HEK293 (cell line): Measurements from ENCODE around the gene HMCN2.

ENCODE experiments used
- CTCF ChIA-PET: fragments of 350-600 bp; formaldehyde crosslinking; extraction: SDS; loops from one replicate; lab custom pipeline; 2021; ENCODE audit warnings: antibody characterized with exemption; lab: Yijun Ruan, JAX
- POLR2A ChIA-PET: fragments of 300-600 bp; formaldehyde crosslinking; extraction: SDS; loops from one replicate; lab custom pipeline; 2020; ENCODE audit warnings: antibody characterized with exemption, inconsistent platforms; lab: Yijun Ruan, JAX
- H3K27ac ChIP-seq: fragments of 200-500 bp; sonication (Bioruptor generic); 2 replicates; pipeline ENCODE4 v1.5.1; 2014; ENCODE audit warnings: low read depth, low read length, control low read depth, inconsistent platforms; ENCODE audit errors: extremely low read depth
- H3K36me3 ChIP-seq, 2 experiments: fragments of 200-500 bp in 1 of 2; sonication (Bioruptor generic) in 1 of 2; 1 replicate in 1 of 2; 2 replicates in 1 of 2; pipeline ENCODE4 v1.5.1; 2014 to 2017; ENCODE audit warnings: inconsistent platforms in 2 of 2, low read length in 2 of 2; ENCODE audit not compliant: control insufficient read depth in 2 of 2, insufficient read depth in 1 of 2
- H3K4me1 ChIP-seq: fragments of 200-500 bp; sonication (Bioruptor generic); 2 replicates; pipeline ENCODE4 v1.5.1; 2014; ENCODE audit warnings: mild to moderate bottlenecking, low read length, inconsistent platforms; ENCODE audit not compliant: control insufficient read depth, insufficient read depth
- H3K4me3 ChIP-seq: 2 replicates; pipeline ENCODE4 v1.5.1; 2011; ENCODE audit warnings: low read depth, mild to moderate bottlenecking, control low read depth, low read length, moderate library complexity
- H3K9me3 ChIP-seq: fragments of 200-500 bp; sonication (Bioruptor generic); 2 replicates; pipeline ENCODE4 v1.5.1; 2014; ENCODE audit warnings: low read depth, low read length, inconsistent platforms; ENCODE audit not compliant: control insufficient read depth, insufficient read depth
- GLI4 ChIP-seq: fragments of 450-650 bp; formaldehyde crosslinking; IDR thresholded peaks from 2 replicates; pipeline ENCODE4 v1.5.1; 2016; ENCODE audit warnings: missing biosample characterization, missing genetic modification characterization
- HOXC10 ChIP-seq: sonication (generic); formaldehyde crosslinking; IDR thresholded peaks from 2 replicates; pipeline ENCODE4 v1.8.1; 2023; ENCODE audit warnings: mild to moderate bottlenecking, missing genetic modification reagents
- KLF1 ChIP-seq: fragments of 450-650 bp; formaldehyde crosslinking; IDR thresholded peaks from 2 replicates; pipeline ENCODE4 v1.5.1; 2016; ENCODE audit warnings: missing biosample characterization, missing genetic modification characterization
- KLF16 ChIP-seq: fragments of 450-650 bp; formaldehyde crosslinking; IDR thresholded peaks from 2 replicates; pipeline ENCODE4 v1.5.1; 2017; ENCODE audit warnings: missing biosample characterization, missing genetic modification characterization
- PRDM1 ChIP-seq: fragments of 450-650 bp; formaldehyde crosslinking; IDR thresholded peaks from 2 replicates; pipeline ENCODE4; 2016; ENCODE audit warnings: missing biosample characterization, missing genetic modification characterization
- SETDB1 ChIP-seq: IDR thresholded peaks from one replicate; pipeline ENCODE4 v1.6.1; 2017; ENCODE audit warnings: mild to moderate bottlenecking, low read length, moderate library complexity, mixed read lengths; ENCODE audit not compliant: insufficient read length
- SP2 ChIP-seq: fragments of 450-650 bp; formaldehyde crosslinking; IDR thresholded peaks from 2 replicates; pipeline ENCODE4 v1.5.1; 2016; ENCODE audit warnings: missing biosample characterization, missing genetic modification characterization
- TCF7L2 ChIP-seq: IDR thresholded peaks from 2 replicates; pipeline ENCODE4 v1.6.1; 2011; ENCODE audit warnings: low read depth, mild to moderate bottlenecking, inconsistent platforms, low read length, moderate library complexity, borderline replicate concordance
- YY2 ChIP-seq: fragments of 450-650 bp; formaldehyde crosslinking; IDR thresholded peaks from 2 replicates; pipeline ENCODE4 v1.5.1; 2016; ENCODE audit warnings: missing biosample characterization, missing genetic modification characterization
- ZBTB1 ChIP-seq: fragments of 450-650 bp; formaldehyde crosslinking; IDR thresholded peaks from 2 replicates; pipeline ENCODE4 v1.5.1; 2016; ENCODE audit warnings: missing biosample characterization, missing genetic modification characterization
- ZBTB17 ChIP-seq: fragments of 450-650 bp; formaldehyde crosslinking; IDR thresholded peaks from 2 replicates; pipeline ENCODE4 v1.5.1; 2016; ENCODE audit warnings: missing biosample characterization, missing genetic modification characterization
- ZBTB20 ChIP-seq: fragments of 450-650 bp; formaldehyde crosslinking; IDR thresholded peaks from 2 replicates; pipeline ENCODE4 v1.5.1; 2016; ENCODE audit warnings: missing biosample characterization, missing genetic modification characterization
- ZFP69B ChIP-seq: fragments of 450-650 bp; formaldehyde crosslinking; IDR thresholded peaks from 2 replicates; pipeline ENCODE4 v1.5.1; 2016; ENCODE audit warnings: missing biosample characterization, missing genetic modification characterization
- ZNF132 ChIP-seq: fragments of 450-650 bp; formaldehyde crosslinking; IDR thresholded peaks from 2 replicates; pipeline ENCODE4 v1.5.1; 2017; ENCODE audit warnings: missing biosample characterization, missing genetic modification characterization, borderline replicate concordance
- ZNF133 ChIP-seq: fragments of 450-650 bp; formaldehyde crosslinking; IDR thresholded peaks from 2 replicates; pipeline ENCODE4 v1.5.1; 2016; ENCODE audit warnings: missing biosample characterization, missing genetic modification characterization
- ZNF146 ChIP-seq: fragments of 450-650 bp; formaldehyde crosslinking; IDR thresholded peaks from 2 replicates; pipeline ENCODE4 v1.5.1; 2016; ENCODE audit warnings: missing biosample characterization, missing genetic modification characterization
- ZNF155 ChIP-seq: fragments of 450-650 bp; formaldehyde crosslinking; IDR thresholded peaks from 2 replicates; pipeline ENCODE4 v1.5.1; 2016; ENCODE audit warnings: missing biosample characterization, missing genetic modification characterization
- ZNF157 ChIP-seq: fragments of 450-650 bp; formaldehyde crosslinking; IDR thresholded peaks from 2 replicates; pipeline ENCODE4 v1.5.1; 2016; ENCODE audit warnings: missing biosample characterization, missing genetic modification characterization
- ZNF211 ChIP-seq: fragments of 450-650 bp; formaldehyde crosslinking; IDR thresholded peaks from 2 replicates; pipeline ENCODE4 v1.5.1; 2016; ENCODE audit warnings: low read depth, missing biosample characterization, missing genetic modification characterization
- ZNF214 ChIP-seq: fragments of 450-650 bp; formaldehyde crosslinking; IDR thresholded peaks from 2 replicates; pipeline ENCODE4 v1.5.1; 2017; ENCODE audit warnings: missing biosample characterization, mild to moderate bottlenecking, missing genetic modification characterization, borderline replicate concordance
- ZNF266 ChIP-seq: fragments of 450-650 bp; formaldehyde crosslinking; IDR thresholded peaks from 2 replicates; pipeline ENCODE4 v1.5.1; 2016; ENCODE audit warnings: missing biosample characterization, missing genetic modification characterization, low read depth
- ZNF335 ChIP-seq: fragments of 450-650 bp; formaldehyde crosslinking; conservative IDR thresholded peaks from 2 replicates; pipeline ENCODE4 v1.5.1; 2016; ENCODE audit warnings: missing biosample characterization, missing genetic modification characterization
- ZNF521 ChIP-seq: fragments of 450-650 bp; formaldehyde crosslinking; IDR thresholded peaks from 2 replicates; pipeline ENCODE4 v1.5.1; 2017; ENCODE audit warnings: missing biosample characterization, mild to moderate bottlenecking, missing genetic modification characterization
- ZNF530 ChIP-seq: fragments of 450-650 bp; formaldehyde crosslinking; IDR thresholded peaks from 2 replicates; pipeline ENCODE4 v1.5.1; 2016; ENCODE audit warnings: low read depth, missing biosample characterization, missing genetic modification characterization
- ZNF548 ChIP-seq: fragments of 450-650 bp; formaldehyde crosslinking; IDR thresholded peaks from 2 replicates; pipeline ENCODE4 v1.5.1; 2016; ENCODE audit warnings: missing biosample characterization, missing genetic modification characterization
- ZNF596 ChIP-seq: fragments of 450-650 bp; IDR thresholded peaks from 2 replicates; pipeline ENCODE4 v1.5.0; 2018; ENCODE audit warnings: missing biosample characterization, mild to moderate bottlenecking, missing genetic modification characterization, moderate library complexity
- ZNF610 ChIP-seq: fragments of 450-650 bp; formaldehyde crosslinking; IDR thresholded peaks from 2 replicates; pipeline ENCODE4 v1.5.1; 2016; ENCODE audit warnings: missing biosample characterization, missing genetic modification characterization, borderline replicate concordance
- ZNF658 ChIP-seq: fragments of 450-650 bp; formaldehyde crosslinking; IDR thresholded peaks from 2 replicates; pipeline ENCODE4; 2016; ENCODE audit warnings: missing biosample characterization, missing genetic modification characterization
- ZNF707 ChIP-seq: fragments of 450-650 bp; formaldehyde crosslinking; IDR thresholded peaks from 2 replicates; pipeline ENCODE4 v1.5.1; 2016; ENCODE audit warnings: missing biosample characterization, missing genetic modification characterization
- ZNF747 ChIP-seq: fragments of 450-650 bp; formaldehyde crosslinking; IDR thresholded peaks from 2 replicates; pipeline ENCODE4 v1.5.1; 2016; ENCODE audit warnings: missing biosample characterization, missing genetic modification characterization
- ZNF76 ChIP-seq: fragments of 450-650 bp; formaldehyde crosslinking; IDR thresholded peaks from 2 replicates; pipeline ENCODE4; 2016; ENCODE audit warnings: low read depth, missing biosample characterization, missing genetic modification characterization, borderline replicate concordance
- ZNF785 ChIP-seq: fragments of 450-650 bp; formaldehyde crosslinking; IDR thresholded peaks from 2 replicates; pipeline ENCODE4 v1.5.1; 2016; ENCODE audit warnings: missing biosample characterization, missing genetic modification characterization
- ZXDB ChIP-seq: fragments of 450-650 bp; formaldehyde crosslinking; IDR thresholded peaks from 2 replicates; pipeline ENCODE4 v1.5.1; 2016; ENCODE audit warnings: missing biosample characterization, missing genetic modification characterization
- TF ChIP-seq, protein P1 (sequence below): fragments of 450-650 bp; formaldehyde crosslinking; optimal IDR thresholded peaks from 2 replicates; pipeline ENCODE3; 2016; ENCODE audit warnings: missing biosample characterization, mild to moderate bottlenecking, missing genetic modification characterization
- TF ChIP-seq, protein P2 (sequence below): fragments of 450-650 bp; formaldehyde crosslinking; IDR thresholded peaks from 2 replicates; pipeline ENCODE4 v1.5.1; 2016; ENCODE audit warnings: missing biosample characterization, missing genetic modification characterization
- TF ChIP-seq, protein P3 (sequence below): fragments of 450-650 bp; IDR thresholded peaks from 2 replicates; pipeline ENCODE4 v1.5.1; 2018; ENCODE audit warnings: missing biosample characterization, missing genetic modification characterization

Gene HMCN2

DNA sequence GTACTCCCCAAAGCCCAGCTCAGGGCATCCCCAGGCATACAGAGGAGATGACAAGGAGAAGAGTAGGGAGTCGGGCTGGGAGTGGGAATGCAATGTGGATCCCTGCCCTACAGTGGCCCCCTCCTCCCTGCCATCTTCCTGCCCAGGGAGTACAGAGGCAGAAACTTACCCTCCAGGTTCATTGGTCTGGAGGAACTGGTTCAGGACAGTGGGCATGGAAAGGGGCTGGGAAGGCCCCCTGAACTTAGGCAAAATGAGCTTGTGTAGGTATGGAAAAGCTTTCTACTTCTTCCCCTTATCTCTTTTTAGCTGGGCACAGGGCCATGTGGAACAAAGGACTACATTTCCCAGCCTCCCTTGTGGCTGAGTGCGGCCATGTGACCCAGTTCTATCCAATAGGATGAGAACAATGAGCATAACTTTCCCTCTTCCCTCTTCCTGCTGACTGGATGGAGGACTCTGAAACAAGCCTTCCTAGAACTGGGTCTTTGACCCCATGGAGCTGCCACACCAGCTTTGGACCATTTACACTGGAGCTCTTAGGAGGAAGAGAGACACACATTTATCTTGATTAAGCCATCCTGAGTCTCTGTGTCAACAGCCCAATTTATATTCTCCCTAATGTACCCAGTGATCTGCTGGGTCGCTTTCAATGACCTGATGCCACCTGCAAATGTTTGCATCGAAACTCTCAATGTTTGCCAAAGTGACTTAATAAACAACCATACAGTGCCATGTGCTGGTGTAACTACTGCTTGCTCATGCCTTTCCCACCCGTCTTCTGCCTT is 25.0 kb upstream of the HMCN2 start:
- POLR2A ChIA-PET, result interaction anchor here (0.5 kb wide), 1 partner anchor 236 kb away, joined by 4 read pairs; no protein-coding TSS in a partner anchor
- Histone ChIP-seq H3K36me3 (no peaks in the 10 kb centered on the region), H3K9me3 (no peaks in the 10 kb centered on the region), H3K4me3 (no peak overlapping the region), H3K27ac (no peak overlapping the region), H3K4me1 (0 out of 2 replicates have a peak, but pooled peaks cover 3% of the 10 kb centered on the region)
- CTCF ChIA-PET, result interaction anchor here (0.6 to 9.9 kb wide), 12 partner anchors 9 to 1102 kb away, joined by 3 to 217 read pairs (median 4); no protein-coding TSS in a partner anchor
- TF ChIP-seq ZNF266 (tag by site-specific recombination), result no peak
- no peak for TF ChIP-seq ZNF707
- peak; percentile 71 for TF ChIP-seq ZBTB17
- TF ChIP-seq, protein P1, sequence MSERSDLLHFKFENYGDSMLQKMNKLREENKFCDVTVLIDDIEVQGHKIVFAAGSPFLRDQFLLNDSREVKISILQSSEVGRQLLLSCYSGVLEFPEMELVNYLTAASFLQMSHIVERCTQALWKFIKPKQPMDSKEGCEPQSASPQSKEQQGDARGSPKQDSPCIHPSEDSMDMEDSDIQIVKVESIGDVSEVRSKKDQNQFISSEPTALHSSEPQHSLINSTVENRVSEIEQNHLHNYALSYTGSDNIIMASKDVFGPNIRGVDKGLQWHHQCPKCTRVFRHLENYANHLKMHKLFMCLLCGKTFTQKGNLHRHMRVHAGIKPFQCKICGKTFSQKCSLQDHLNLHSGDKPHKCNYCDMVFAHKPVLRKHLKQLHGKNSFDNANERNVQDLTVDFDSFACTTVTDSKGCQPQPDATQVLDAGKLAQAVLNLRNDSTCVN (tag by site-specific recombination), result no peak
- no peak for TF ChIP-seq ZNF747 (tag by site-specific recombination)
- TF ChIP-seq ZFP69B (tag by site-specific recombination), result no peak
- TF ChIP-seq ZNF132, result no peak
- TF ChIP-seq HOXC10 (CRISPR knock-in tag), result no peak
- TF ChIP-seq ZNF214 (tag by site-specific recombination), result no peak
- no peak for TF ChIP-seq ZNF548 (tag by site-specific recombination)
- peak; percentile 11; the same call in 1 of the 2 replicates for TF ChIP-seq ZXDB (tag by site-specific recombination)
- TF ChIP-seq ZNF521 (tag by site-specific recombination), result no peak
- TF ChIP-seq, protein P2, sequence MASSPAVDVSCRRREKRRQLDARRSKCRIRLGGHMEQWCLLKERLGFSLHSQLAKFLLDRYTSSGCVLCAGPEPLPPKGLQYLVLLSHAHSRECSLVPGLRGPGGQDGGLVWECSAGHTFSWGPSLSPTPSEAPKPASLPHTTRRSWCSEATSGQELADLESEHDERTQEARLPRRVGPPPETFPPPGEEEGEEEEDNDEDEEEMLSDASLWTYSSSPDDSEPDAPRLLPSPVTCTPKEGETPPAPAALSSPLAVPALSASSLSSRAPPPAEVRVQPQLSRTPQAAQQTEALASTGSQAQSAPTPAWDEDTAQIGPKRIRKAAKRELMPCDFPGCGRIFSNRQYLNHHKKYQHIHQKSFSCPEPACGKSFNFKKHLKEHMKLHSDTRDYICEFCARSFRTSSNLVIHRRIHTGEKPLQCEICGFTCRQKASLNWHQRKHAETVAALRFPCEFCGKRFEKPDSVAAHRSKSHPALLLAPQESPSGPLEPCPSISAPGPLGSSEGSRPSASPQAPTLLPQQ, result no peak
- no peak for TF ChIP-seq KLF1
- no peak for TF ChIP-seq ZBTB20
- TF ChIP-seq ZNF155 (tag by site-specific recombination), result no peak
- TF ChIP-seq YY2 (tag by site-specific recombination), result peak; percentile 64; the same call in 1 of the 2 replicates
- no peak for TF ChIP-seq ZNF211 (tag by site-specific recombination)
- TF ChIP-seq ZNF658, result no peak
- no peak for TF ChIP-seq SETDB1
- TF ChIP-seq GLI4 (tag by site-specific recombination), result no peak
- TF ChIP-seq TCF7L2, result no peak
- TF ChIP-seq ZNF157, result no peak
- TF ChIP-seq ZBTB1 (tag by site-specific recombination), result no peak
- TF ChIP-seq ZNF335, result peak; percentile 46
- TF ChIP-seq ZNF133 (tag by site-specific recombination), result no peak
- TF ChIP-seq PRDM1 (tag by site-specific recombination), result no peak
- TF ChIP-seq SP2 (tag by site-specific recombination), result 0 out of 2 replicates have a peak, but pooled peaks have one; percentile 23
- no peak for TF ChIP-seq KLF16 (tag by site-specific recombination)
- TF ChIP-seq ZNF596 (tag by site-specific recombination), result no peak
- TF ChIP-seq ZNF76 (tag by site-specific recombination), result peak; percentile 82; the same call in 1 of the 2 replicates
- no peak for TF ChIP-seq ZNF146
- no peak for TF ChIP-seq ZNF785 (tag by site-specific recombination)
- TF ChIP-seq ZNF610 (tag by site-specific recombination), result no peak
- TF ChIP-seq, protein P3, sequence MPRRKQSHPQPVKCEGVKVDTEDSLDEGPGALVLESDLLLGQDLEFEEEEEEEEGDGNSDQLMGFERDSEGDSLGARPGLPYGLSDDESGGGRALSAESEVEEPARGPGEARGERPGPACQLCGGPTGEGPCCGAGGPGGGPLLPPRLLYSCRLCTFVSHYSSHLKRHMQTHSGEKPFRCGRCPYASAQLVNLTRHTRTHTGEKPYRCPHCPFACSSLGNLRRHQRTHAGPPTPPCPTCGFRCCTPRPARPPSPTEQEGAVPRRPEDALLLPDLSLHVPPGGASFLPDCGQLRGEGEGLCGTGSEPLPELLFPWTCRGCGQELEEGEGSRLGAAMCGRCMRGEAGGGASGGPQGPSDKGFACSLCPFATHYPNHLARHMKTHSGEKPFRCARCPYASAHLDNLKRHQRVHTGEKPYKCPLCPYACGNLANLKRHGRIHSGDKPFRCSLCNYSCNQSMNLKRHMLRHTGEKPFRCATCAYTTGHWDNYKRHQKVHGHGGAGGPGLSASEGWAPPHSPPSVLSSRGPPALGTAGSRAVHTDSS, result no peak
- TF ChIP-seq ZNF530 (tag by site-specific recombination), result no peak
